Adipocyte (in vitro differentiated cells): Measurements from ENCODE around the gene HTRA2.
"Not testable (repeated sequence)": the region's sequence is repeated elsewhere in the genome, so short reads cannot be mapped to it uniquely, and the experiment has no call there.

ENCODE experiments used
- DNase-seq: peaks from one replicate; pipeline ENCODE4 v3.0.0-alpha.2; 2015; ENCODE audit warnings: low read depth
- H3K27me3 ChIP-seq: replicated peaks from 2 replicates; pipeline ENCODE4 v1.7.0; 2013; ENCODE audit warnings: mild to moderate bottlenecking, low read length, moderate library complexity; ENCODE audit not compliant: control insufficient read depth, insufficient read depth
- H3K36me3 ChIP-seq: 2 replicates; pipeline ENCODE4 v1.7.0; 2013; ENCODE audit warnings: low read length, mild to moderate bottlenecking, moderate library complexity; ENCODE audit not compliant: control insufficient read depth, insufficient read depth, severe bottlenecking
- H3K4me1 ChIP-seq: 2 replicates; pipeline ENCODE4 v1.7.0; 2013; ENCODE audit warnings: mild to moderate bottlenecking, low read length, moderate library complexity; ENCODE audit not compliant: control insufficient read depth, insufficient read depth
- H3K4me3 ChIP-seq: 2 replicates; pipeline ENCODE4 v1.7.0; 2013; ENCODE audit warnings: mild to moderate bottlenecking, low read length, moderate library complexity
- H3K9ac ChIP-seq: 2 replicates; pipeline ENCODE4 v1.7.0; 2013; ENCODE audit warnings: mild to moderate bottlenecking, low read length, moderate library complexity
- H3K9me3 ChIP-seq: 2 replicates; pipeline ENCODE4 v1.7.0; 2013; ENCODE audit warnings: mild to moderate bottlenecking, low read length, moderate library complexity; ENCODE audit not compliant: control insufficient read depth

Gene HTRA2

DNA sequence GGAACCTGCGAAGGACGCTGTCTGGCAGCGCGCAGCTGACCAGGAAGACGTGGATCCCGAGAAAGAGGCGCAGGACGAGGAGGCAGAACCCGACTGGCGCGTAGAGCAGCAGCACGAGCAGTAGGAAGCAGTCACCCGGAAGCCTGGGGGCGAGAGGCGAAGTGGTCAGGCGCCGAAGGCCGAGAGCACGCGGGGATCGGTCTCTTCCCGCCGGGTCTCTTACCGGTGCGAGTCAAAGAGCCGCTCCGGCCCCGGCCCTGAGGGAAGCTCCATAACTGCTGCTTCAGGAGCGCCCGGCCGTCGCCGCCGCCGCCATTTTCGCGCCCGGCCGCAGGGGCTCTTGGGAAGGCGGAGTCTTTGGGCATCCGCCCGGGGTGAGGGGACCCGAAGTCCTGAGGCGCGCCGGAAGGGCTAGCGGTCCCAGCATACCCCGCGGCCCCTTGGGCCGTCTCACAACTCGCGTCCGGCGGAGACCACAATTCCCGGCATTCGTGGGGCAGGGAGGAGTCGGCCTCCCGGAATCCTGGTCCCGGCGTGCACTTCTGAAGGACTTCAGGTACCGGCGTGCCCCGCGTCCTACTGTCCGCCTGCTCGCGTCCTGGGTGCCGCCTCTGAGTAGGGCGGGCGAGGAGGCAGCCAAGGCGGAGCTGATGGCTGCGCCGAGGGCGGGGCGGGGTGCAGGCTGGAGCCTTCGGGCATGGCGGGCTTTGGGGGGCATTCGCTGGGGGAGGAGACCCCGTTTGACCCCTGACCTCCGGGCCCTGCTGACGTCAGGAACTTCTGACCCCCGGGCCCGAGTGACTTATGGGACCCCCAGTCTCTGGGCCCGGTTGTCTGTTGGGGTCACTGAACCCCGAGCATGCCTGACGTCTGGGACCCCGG, at the start of gene HTRA2, which contains the start of gene AUP1:
HTRA2 (plus strand) TSS at position 577 of the 882 bp plus-strand sequence; CDS start at position 651, 74 bp downstream.
AUP1 (minus strand) TSS at position 350 of the 882 bp plus-strand sequence; CDS start at position 273, 77 bp downstream.
- Histone ChIP-seq H3K9ac (peak within 1 kb of the TSS; percentile 99), H3K4me3 (peak within 1 kb of the TSS; percentile 98), H3K4me1 (peaks cover 27% of the 10 kb centered on the region), H3K27me3 (no peaks in the 10 kb centered on the region), H3K9me3 (no peaks in the 10 kb centered on the region), H3K36me3 (peaks cover 37% of the 10 kb centered on the region)
- DNase-seq = peak; percentile 100

GRCh38 chr2:74481431-74481830, 48.3 kb upstream of the HTRA2 start:
- Histone ChIP-seq H3K4me3 (peak overlapping the region; percentile 100), H3K9me3 (no peaks in the 10 kb centered on the region), H3K36me3 (peaks cover 24% of the 10 kb centered on the region), H3K9ac (peak overlapping the region; percentile 93), H3K4me1 (peaks cover 20% of the 10 kb centered on the region), H3K27me3 (no peaks in the 10 kb centered on the region)
- peak; percentile 28 for DNase-seq

DNA sequence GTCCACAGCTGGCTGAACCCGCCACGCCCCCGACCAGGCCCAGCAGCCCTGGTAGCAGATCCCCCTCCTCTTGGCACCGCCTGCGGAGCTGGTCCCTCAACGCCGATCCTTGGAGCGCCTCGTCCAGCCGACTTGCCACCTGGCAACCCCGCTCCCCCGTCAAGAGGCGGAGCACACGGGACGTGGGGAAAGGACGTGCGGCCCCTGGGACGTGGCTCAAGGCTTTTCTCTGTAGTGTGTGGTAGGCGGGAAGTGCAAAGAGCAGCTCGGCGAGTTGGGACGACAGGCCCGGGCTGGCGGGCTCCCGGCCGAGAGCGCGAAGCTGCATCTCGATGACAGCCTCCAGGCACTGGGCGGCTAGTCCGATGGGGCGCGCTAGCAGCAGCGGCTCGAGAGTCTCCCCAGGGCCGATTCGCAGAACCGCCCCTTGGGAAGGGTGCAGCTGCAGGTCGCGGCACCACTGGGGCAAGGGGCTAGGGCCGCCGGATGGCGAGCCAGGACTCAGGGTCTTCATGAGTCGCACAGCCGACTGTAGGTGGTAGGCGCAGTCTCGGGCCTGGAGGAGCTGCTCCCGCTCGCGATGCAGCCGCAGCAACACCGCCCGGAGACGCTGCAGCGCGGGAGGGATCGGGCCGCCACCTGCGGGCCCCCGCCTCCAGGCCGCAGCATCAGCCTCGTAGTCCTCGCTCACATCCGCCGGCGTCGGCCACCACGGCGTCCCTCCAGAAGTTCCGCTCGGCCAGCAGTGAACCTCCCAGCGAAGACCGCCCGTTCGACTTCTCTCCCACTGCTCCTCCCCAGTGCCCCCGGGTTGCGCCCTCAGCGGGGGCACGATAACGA, 47.6 kb upstream of the HTRA2 start:
- Histone ChIP-seq H3K9me3 (no peaks in the 10 kb centered on the region), H3K9ac (peak overlapping the region; percentile 93), H3K27me3 (no peaks in the 10 kb centered on the region), H3K4me1 (peaks cover 20% of the 10 kb centered on the region), H3K36me3 (peaks cover 22% of the 10 kb centered on the region), H3K4me3 (peak overlapping the region; percentile 100)
- peak; percentile 63 for DNase-seq

GRCh38 chr2:74482801-74483674, 46.7 kb upstream of the HTRA2 start, which contains the start of the genes CCDC142 and TTC31:
Gene CCDC142 (minus strand): TSS chr2:74482998. CDS start chr2:74482837, 161 bp downstream.
Gene TTC31 (plus strand): TSS chr2:74483081. CDS start chr2:74483096, 15 bp downstream.
- H3K4me3 ChIP-seq = peak within 1 kb of the TSS; percentile 100
- DNase-seq = peak; percentile 98
- peak within 1 kb of the TSS; percentile 93 for H3K9ac ChIP-seq
- H3K27me3 ChIP-seq = no peaks in the 10 kb centered on the region
- no peaks in the 10 kb centered on the region for H3K9me3 ChIP-seq
- peaks cover 17% of the 10 kb centered on the region for H3K36me3 ChIP-seq
- H3K4me1 ChIP-seq = peaks cover 22% of the 10 kb centered on the region

DNA sequence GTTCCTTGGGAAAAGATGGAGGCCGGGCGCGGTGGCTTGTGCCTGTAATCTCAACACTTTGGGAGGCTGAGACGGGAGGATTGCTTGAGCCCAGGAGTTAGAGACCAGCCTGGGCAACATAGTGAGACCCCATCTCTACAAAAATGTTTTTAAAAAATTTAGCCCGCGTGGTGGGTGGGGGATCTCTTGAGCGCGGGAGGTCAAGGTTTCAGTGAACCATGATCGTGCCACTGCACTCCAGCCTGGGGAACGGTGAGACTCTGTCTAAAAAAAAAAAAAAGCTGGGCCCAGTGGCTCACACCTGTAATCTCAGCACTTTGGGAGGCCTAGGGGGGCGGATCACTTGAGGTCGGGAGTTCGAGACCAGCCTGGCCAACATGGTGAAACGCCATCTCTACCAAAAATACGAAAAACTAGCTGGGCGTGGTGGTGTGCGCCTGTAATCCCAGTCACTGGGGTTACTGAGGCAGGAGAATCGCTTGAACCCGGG, 46.0 kb upstream of the HTRA2 start:
- Histone ChIP-seq H3K9ac (peak overlapping the region; percentile 93), H3K36me3 (peaks cover 17% of the 10 kb centered on the region), H3K4me3 (peak overlapping the region; percentile 100), H3K4me1 (peaks cover 23% of the 10 kb centered on the region)
- not testable (repeated sequence) for H3K9me3 ChIP-seq, DNase-seq, H3K27me3 ChIP-seq

DNA sequence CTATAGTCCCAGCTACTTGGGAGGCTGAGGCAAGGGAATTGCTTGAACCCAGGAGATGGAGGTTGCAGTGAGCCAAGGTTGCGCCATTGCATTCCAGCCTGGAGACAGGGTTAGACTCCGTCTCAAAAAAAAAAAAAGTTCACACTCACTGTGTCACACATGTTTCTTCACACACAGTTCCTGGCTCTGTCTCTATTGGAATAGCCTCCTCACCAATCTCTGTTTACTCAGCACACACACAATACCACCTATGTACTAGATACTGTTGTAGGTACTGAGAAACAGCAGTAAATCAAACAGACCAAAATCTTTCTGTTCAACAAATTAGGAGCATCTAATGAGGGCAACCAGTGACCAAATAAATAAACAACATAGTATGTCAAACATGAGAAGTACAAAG, 43.6 kb upstream of the HTRA2 start:
- no peak for DNase-seq
- H3K9ac ChIP-seq = no peak overlapping the region
- no peaks in the 10 kb centered on the region for H3K9me3 ChIP-seq
- H3K36me3 ChIP-seq = peaks cover 12% of the 10 kb centered on the region
- H3K4me3 ChIP-seq = no peak overlapping the region
- H3K4me1 ChIP-seq = peaks cover 17% of the 10 kb centered on the region
- no peaks in the 10 kb centered on the region for H3K27me3 ChIP-seq

DNA sequence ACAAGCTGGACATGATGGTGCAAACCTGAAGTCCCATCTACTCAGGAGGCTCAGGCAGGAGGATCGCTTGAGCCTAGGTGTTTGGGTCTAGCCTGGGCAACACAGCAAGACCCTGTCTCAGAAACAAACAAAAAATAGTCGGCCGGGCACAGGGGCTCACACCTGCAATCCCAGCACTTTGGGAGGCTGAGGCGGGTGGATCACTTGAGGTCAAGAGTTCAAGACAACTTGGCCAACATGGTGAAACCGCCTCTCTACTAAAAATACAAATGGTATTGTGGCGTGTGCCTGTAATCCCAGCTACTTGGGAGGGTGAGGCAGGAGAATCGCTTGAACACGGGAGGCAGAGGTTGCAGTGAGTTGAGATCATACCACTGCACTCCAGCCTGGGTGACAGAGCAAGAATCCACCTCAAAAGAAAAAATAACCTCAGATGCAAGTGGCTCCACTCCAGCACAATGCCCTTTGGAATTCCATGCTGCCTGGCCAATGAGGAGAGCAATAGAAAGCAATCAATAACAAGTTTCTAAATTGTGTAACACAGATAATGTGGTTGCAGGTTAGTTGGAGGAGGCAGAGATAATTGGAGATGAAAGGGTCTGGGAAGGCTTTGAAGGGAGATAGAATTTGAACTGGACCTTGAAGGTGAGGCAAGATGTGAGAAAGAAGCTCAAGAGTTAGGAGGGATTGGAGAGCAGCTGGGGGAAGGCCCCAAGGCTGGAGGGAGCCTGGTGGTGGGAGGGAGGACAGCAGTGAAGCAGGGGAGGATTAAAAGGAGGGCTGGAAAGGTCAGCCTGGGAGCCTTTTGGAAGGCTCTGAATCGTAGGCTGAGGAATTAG, 40.9 kb upstream of the HTRA2 start:
- no peak overlapping the region for H3K4me3 ChIP-seq
- H3K4me1 ChIP-seq = peaks cover 3% of the 10 kb centered on the region
- H3K9me3 ChIP-seq = no peaks in the 10 kb centered on the region
- H3K9ac ChIP-seq = no peak overlapping the region
- no peak for DNase-seq
- peaks cover 40% of the 10 kb centered on the region for H3K36me3 ChIP-seq
- no peaks in the 10 kb centered on the region for H3K27me3 ChIP-seq

- H3K36me3 ChIP-seq = peaks cover 46% of the 10 kb centered on the region
- H3K27me3 ChIP-seq = no peaks in the 10 kb centered on the region
- no peaks in the 10 kb centered on the region for H3K9me3 ChIP-seq
These were observed 39.8 kb upstream of the HTRA2 start for GRCh38 chr2:74489906-74490305.

DNA sequence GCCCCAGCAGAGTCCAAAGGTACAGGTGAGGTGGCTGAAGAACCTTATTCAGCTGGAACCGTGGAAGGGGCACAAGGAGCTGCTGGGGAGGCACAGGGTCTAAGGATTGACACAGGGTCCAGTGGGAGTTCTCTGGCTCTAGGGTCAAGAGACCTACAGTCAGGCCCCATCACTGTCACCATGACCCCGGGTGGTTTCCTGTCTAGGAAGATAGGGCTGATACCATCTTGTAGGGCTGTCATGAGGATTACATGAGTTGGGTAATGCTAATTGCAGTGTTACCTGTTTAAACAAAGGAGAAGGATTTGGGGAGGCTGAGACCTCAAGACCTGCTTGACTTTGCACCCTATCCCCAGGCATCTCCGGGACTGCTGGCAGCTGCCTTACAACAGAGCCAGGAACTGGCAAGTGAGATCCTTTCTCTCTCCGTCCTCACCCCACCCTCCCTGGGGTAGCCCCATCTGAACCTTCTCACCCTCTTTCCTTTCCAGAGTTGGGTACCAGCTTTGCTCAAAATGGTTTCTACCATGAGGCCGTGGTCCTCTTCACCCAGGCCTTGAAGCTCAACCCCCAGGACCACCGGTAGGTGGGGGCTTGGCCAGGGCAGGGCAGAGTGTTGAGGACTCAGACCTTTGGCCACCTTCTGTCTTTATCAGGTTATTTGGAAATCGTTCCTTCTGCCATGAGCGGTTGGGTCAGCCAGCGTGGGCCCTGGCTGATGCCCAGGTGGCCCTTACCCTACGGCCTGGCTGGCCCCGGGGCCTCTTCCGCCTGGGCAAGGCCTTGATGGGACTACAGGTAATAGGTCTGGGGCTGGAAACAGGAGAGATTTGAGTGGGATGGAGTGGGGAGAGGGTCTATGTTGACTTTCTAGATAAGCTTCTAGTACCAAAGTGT, 37.8 kb upstream of the HTRA2 start:
- no peak overlapping the region for H3K4me3 ChIP-seq
- H3K9ac ChIP-seq = no peak overlapping the region
- H3K9me3 ChIP-seq = no peaks in the 10 kb centered on the region
- H3K36me3 ChIP-seq = peaks cover 46% of the 10 kb centered on the region
- H3K27me3 ChIP-seq = no peaks in the 10 kb centered on the region
- peaks cover 3% of the 10 kb centered on the region for H3K4me1 ChIP-seq
- no peak for DNase-seq

More at GRCh38 chr2:74489906-74490305, 39.8 kb upstream of the HTRA2 start:
- Histone ChIP-seq H3K9ac (no peak overlapping the region), H3K4me1 (peaks cover 3% of the 10 kb centered on the region), H3K4me3 (no peak overlapping the region)
- DNase-seq = no peak
